ENCODE measurements around the gene CAVIN2. TPM values are rescaled to one million over a fixed set of nuclear protein-coding genes. Genes with fewer than 3 reads are reported as not detected.

CAVIN2 gene
- polyA plus RNA-seq, 1 experiment: 3.5 TPM

GRCh38 chr2:191854382-191855372 is 7.8 kb upstream of the CAVIN2 start:
- ChIA-PET POLR2A (no interaction called here), CTCF (interaction anchor here (0.6 kb wide), 1 partner anchor 12 kb away, joined by 3 read pairs; no protein-coding TSS in a partner anchor)
- DNase-seq (ENCODE audit: low read depth): no peak
- H3K4me3 ChIP-seq (ENCODE audit: low read depth, low read length): no peak overlapping the region
- no peaks in the 10 kb centered on the region for H3K36me3 ChIP-seq (ENCODE audit: control insufficient read depth, insufficient read depth, low read length)
- H3K27me3 ChIP-seq (ENCODE audit: control insufficient read depth, insufficient read depth, low read length): no peaks in the 10 kb centered on the region
- no peak for TF ChIP-seq CTCF (IDR thresholded peaks at IDR 0.05; ENCODE audit: insufficient read depth, low read depth, low read length)

- Histone ChIP-seq H3K27me3 (ENCODE audit: control insufficient read depth, insufficient read depth, low read length) (no peaks in the 10 kb centered on the region), H3K36me3 (ENCODE audit: control insufficient read depth, insufficient read depth, low read length) (no peaks in the 10 kb centered on the region), H3K4me3 (ENCODE audit: low read depth, low read length) (no peak overlapping the region)
- ChIA-PET POLR2A (no interaction called here), CTCF (interaction anchor here (0.6 kb wide), 1 partner anchor 12 kb away, joined by 3 read pairs; no protein-coding TSS in a partner anchor)
- no peak for TF ChIP-seq CTCF (IDR thresholded peaks at IDR 0.05; ENCODE audit: insufficient read depth, low read depth, low read length)
- DNase-seq (ENCODE audit: low read depth): no peak
These were observed 7.0 kb upstream of the CAVIN2 start for GRCh38 chr2:191853843-191854242.

GRCh38 chr2:191851158-191851557 is 4.3 kb upstream of the CAVIN2 start:
- no peak for TF ChIP-seq CTCF (IDR thresholded peaks at IDR 0.05; ENCODE audit: insufficient read depth, low read depth, low read length)
- DNase-seq (ENCODE audit: low read depth): no peak
- Histone ChIP-seq H3K27me3 (ENCODE audit: control insufficient read depth, insufficient read depth, low read length) (no peaks in the 10 kb centered on the region), H3K36me3 (ENCODE audit: control insufficient read depth, insufficient read depth, low read length) (no peaks in the 10 kb centered on the region), H3K4me3 (ENCODE audit: low read depth, low read length) (no peak overlapping the region)
- POLR2A ChIA-PET: no interaction called here
- CTCF ChIA-PET: interaction anchor here (1.0 kb wide), 1 partner anchor 11 kb away, joined by 3 read pairs; no protein-coding TSS in a partner anchor

GRCh38 chr2:191848771-191849767 is 2.2 kb upstream of the CAVIN2 start:
- ChIA-PET CTCF (interaction anchor here (0.9 kb wide), 1 partner anchor 37 kb away, joined by 4 read pairs; no protein-coding TSS in a partner anchor), POLR2A (no interaction called here)
- no peaks in the 10 kb centered on the region for H3K27me3 ChIP-seq (ENCODE audit: control insufficient read depth, insufficient read depth, low read length)
- TF ChIP-seq CTCF (IDR thresholded peaks at IDR 0.05; ENCODE audit: insufficient read depth, low read depth, low read length): no peak
- H3K36me3 ChIP-seq (ENCODE audit: control insufficient read depth, insufficient read depth, low read length): no peaks in the 10 kb centered on the region
- DNase-seq (ENCODE audit: low read depth): no peak
- no peak overlapping the region for H3K4me3 ChIP-seq (ENCODE audit: low read depth, low read length)

Measured in BJ (cell line).